Skin epidermis (tissue), 12 donors: ENCODE measurements around the gene NHS.

Experiments used
- H3K27ac ChIP-seq, 21 experiments: fragments of 200-600 bp; sonication (generic) in 11 of 21; one replicate each; pipeline ENCODE4 v1.5.0; 2020; ENCODE audit warnings: mild to moderate bottlenecking in 3 of 21, inconsistent platforms in 2 of 21, moderate library complexity in 2 of 21
- H3K4me3 ChIP-seq, 7 experiments: fragments of 200-600 bp; sonication (generic) in 2 of 7; one replicate each; pipeline ENCODE4 v1.5.0; 2020; ENCODE audit warnings: inconsistent platforms in 2 of 7, mild to moderate bottlenecking in 2 of 7, moderate library complexity in 1 of 7

NHS gene

GRCh38 chrX:17634542-17635207 is 259.7 kb downstream of the NHS start:
- no peak overlapping the region for H3K27ac ChIP-seq

GRCh38 chrX:17635231-17635630 is 260.2 kb downstream of the NHS start:
- H3K4me3 ChIP-seq, result no peak overlapping the region
- no peak overlapping the region for H3K27ac ChIP-seq

More at GRCh38 chrX:17634542-17635207, 259.7 kb downstream of the NHS start:
- H3K4me3 ChIP-seq, result no peak overlapping the region

GRCh38 chrX:17637235-17637634 is 262.2 kb downstream of the NHS start:
- Histone ChIP-seq H3K4me3 (no peak overlapping the region), H3K27ac (no peak overlapping the region)

DNA sequence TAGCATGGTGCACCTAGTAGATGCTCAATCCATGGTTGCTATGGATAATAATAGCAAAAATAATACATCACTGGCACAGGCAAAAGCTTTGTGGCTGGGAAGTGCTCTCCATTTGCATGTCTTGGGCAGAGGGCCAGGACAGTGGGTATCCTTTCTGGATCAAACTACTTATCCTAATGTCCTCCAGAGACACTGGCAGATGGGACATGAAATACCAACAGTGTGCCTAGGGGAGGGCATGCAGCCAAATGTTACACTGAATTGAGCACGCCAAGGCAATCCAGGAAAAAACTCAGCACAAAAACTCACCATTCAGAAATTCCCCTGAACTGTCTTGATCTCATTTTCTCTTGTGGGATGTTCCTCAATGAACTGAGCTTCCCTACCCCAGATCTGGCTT is 263.7 kb downstream of the NHS start:
- no peak overlapping the region for H3K4me3 ChIP-seq
- H3K27ac ChIP-seq, result no peak overlapping the region

- no peak overlapping the region for H3K27ac ChIP-seq
- H3K4me3 ChIP-seq, result no peak overlapping the region
These were observed 267.9 kb downstream of the NHS start for GRCh38 chrX:17642891-17643290.

- Histone ChIP-seq H3K4me3 (no peak overlapping the region), H3K27ac (no peak overlapping the region)
These were observed 268.5 kb downstream of the NHS start for GRCh38 chrX:17643528-17643927.

DNA sequence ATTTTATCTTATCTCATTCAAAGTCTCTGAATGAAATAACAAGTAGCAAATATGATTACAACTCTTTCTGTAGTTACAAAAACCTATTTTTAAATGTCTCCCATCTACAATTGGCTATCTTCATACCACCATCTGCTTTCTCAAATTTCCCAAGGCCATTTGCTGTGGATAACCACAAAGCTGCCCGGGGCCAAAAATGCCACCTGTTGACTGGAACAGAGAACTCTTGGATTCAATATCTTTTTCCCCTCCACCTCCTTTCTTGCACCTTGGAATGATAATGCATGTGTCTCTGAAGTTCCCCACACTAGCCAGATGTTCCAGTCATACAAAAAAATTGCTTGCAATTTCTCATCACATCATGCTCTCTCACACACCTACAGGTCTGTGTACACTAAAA is 269.0 kb downstream of the NHS start:
- H3K4me3 ChIP-seq, result no peak overlapping the region

DNA sequence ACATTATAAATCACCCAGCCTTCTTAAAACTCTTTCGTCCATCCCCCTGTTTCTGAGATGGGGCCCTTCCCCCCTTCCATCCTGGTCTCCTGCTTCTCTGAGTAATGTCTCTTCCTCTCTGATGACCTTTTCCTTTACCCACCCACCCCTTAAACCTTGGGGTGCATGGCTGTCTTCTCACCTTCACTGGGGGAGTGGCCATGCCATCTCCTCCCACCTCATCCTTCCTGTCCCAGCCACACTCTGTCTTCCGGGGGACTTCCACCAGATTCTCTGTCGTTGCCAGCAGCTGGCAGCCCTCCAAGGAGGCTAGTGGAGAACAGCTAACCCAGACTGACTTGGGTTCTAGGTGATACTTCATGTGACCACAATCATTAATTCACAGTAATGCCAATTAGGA is 279.1 kb downstream of the NHS start:
- Histone ChIP-seq H3K27ac (no peak overlapping the region), H3K4me3 (no peak overlapping the region)

More for the DNA sequence above, 269.0 kb downstream of the NHS start:
- no peak overlapping the region for H3K27ac ChIP-seq

DNA sequence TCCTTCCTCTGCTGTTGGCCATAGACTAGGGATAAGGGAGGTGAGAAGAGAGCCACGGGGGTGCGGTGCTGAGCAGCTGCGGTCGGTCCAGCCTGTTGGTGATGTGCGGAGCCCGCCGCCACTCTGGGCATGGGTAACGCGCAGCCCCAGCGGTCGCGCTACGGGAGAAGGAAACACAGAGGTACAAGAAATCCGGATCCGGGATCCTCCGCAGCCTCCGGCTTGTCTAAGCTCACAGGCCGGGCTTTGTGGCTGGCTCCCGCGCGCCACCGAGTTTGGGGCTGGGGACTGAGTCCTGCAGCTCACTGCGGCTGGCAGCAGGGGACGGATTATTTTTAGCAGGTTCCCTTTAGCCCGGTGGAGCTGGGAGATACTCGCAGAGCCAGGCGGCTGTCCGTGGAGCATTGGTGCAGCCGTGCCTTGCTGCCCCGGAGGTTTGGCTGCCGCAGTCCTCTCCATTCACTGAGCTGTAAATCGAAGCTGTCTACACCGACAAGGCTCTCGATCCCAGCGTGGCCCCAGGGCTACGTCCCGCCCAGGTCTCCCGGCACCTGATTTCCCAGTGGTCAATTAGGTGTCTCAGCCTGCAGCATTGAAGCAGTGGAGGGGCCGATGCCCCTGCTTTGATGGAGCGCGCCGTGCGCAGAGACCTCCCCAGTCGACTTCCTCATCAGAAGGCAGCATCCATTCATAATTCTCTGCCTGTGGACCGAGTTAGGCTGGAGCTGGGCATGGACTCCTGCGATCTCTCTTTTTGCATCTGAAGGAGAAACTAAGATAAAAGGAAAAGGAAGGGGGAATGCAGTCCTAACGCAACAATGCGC is 280.4 kb downstream of the NHS start:
- Histone ChIP-seq H3K4me3 (peak overlapping the region in 6 of 7 experiments; percentile 9 to 35 (median 14)), H3K27ac (no peak overlapping the region)

DNA sequence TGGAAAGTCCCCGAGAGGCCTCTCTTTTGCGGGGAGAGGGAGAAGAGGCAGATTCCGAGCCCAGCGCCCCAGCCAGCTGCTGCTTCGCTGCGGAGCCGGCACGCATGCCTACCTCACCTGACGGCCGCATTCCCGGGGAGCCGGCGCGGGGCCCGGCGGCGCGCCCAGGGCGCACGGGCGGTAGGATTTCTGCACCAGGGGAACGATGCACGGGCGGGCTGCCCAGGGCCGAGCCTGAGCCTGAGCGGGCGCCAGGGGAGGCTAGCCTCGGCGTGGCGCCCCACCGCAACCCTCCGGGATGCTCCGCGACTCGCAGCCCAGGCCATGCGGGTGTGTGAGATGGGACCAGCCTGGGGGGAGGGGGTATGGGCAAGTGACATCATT is 281.0 kb downstream of the NHS start:
- H3K4me3 ChIP-seq, result peak overlapping the region in 5 of 7 experiments; percentile 10 to 35 (median 19)
- H3K27ac ChIP-seq, result no peak overlapping the region

- H3K27ac ChIP-seq, result no peak overlapping the region
- H3K4me3 ChIP-seq, result no peak overlapping the region
These were observed 281.6 kb downstream of the NHS start for GRCh38 chrX:17656556-17656955.

DNA sequence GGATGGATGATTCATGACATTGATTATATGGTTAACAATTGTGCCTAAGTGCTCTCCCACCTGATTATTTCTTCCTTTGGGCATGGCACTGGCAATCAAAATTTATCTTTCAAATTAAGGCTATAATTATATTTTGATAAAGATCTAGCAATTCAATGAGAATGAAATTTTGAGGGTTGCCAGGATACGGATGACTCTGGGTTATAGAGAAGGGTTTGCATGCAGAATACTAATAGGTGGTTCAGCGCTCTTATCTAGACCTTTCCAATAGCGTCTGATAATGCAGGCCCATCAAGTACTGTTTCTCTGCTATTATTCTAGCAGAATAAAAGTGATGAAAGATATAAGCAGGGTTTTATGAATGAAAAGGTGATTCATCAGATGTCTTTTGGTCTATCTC is 287.4 kb downstream of the NHS start:
- Histone ChIP-seq H3K27ac (no peak overlapping the region), H3K4me3 (no peak overlapping the region)

DNA sequence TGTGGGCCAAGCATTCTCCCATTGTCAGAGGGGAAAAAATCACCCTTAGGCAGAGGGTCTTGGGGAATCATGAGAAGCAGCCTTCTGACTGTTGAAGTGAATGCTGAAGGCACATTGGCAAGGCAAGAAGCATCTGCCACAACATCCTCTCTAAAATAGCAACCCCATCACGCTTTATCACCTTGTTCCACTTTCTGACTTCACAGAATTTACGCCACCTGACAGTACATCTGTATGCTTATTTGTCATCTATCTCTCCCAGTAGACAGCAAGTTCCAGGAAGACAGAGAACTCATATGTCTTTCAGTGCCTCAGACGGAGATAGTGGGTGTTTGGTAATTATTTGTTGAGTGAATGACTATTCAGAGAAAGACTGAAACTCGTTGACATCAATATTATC is 293.9 kb downstream of the NHS start:
- H3K27ac ChIP-seq, result no peak overlapping the region
- H3K4me3 ChIP-seq, result no peak overlapping the region

DNA sequence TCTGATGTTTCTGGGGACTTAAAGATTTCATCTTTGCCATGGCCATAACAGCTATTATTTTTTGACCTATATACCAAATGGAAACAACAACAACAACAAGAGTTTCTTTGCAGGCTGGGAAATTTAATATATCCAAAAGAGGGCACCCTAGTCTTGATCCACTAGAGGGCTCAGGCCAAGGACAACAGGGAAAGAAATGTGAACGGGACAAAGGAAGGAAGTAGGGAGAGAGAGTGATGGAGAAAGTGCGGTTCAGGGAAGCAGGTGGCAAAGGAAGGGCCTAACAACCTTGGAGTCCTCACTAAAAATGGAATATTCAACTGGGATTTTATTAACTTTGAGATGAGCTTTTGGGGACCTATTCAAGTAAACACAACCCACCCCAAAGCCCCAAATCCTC is 294.5 kb downstream of the NHS start:
- no peak overlapping the region for H3K4me3 ChIP-seq
- no peak overlapping the region for H3K27ac ChIP-seq

GRCh38 chrX:17669891-17670290 is 294.9 kb downstream of the NHS start:
- H3K27ac ChIP-seq, result no peak overlapping the region

GRCh38 chrX:17670874-17671273 is 295.9 kb downstream of the NHS start:
- Histone ChIP-seq H3K4me3 (no peak overlapping the region), H3K27ac (no peak overlapping the region)

More at GRCh38 chrX:17669891-17670290, 294.9 kb downstream of the NHS start:
- H3K4me3 ChIP-seq, result no peak overlapping the region

GRCh38 chrX:17674601-17675000 is 299.6 kb downstream of the NHS start:
- Histone ChIP-seq H3K4me3 (no peak overlapping the region), H3K27ac (no peak overlapping the region)

GRCh38 chrX:17679261-17679660 is 304.3 kb downstream of the NHS start:
- Histone ChIP-seq H3K27ac (no peak overlapping the region), H3K4me3 (no peak overlapping the region)

DNA sequence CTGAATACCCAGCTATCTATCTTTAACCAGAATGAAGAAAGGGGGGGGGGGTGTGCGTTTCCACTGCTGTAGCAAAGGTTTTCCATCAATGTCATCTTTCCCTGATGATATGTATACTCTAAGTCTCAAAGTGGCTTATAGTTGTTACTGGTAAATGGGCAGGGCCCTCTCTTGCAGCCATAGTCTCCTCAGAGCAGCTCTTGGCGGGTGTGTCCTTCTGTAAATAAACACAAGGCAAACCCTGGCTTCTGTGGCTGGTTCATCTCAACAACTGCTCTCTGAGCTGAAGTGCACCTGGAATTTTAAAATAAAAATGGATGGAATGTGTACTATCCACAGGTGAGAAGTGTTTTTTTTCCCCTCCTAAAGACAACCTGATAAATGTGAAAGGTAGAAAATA is 304.8 kb downstream of the NHS start:
- Histone ChIP-seq H3K4me3 (no peak overlapping the region), H3K27ac (no peak overlapping the region)

DNA sequence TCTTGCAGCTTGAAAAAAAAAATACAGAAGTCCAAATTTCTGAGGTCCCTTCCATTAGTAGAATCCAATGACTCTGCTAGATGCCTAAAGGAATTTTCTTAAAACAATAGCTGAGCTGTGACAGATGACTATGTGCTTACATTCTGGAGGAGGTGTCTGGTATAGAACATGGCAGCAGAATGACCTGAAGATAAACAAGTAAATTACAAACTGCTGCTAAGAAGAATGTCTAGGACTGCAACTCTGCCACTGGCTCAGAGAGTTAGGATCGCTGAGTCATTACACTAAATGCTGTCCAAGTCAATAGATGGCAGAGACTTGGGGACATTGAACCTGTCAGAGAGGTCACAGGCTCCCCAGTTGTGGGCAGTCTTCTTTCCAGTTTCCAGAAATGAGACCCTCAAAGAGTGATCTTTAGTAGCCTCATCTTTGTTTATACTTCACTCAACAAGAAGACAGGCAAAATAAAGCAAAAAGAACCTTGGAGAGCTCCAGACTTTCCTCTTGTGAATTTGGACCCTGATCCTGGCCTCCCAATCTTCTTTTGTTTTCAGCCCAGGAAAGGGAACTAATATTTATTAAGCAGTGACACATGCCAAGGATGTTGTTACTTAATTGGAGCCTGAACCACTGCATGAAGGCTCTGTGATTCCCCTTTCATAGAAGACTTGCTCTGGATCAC is 305.9 kb downstream of the NHS start:
- Histone ChIP-seq H3K27ac (no peak overlapping the region), H3K4me3 (no peak overlapping the region)

DNA sequence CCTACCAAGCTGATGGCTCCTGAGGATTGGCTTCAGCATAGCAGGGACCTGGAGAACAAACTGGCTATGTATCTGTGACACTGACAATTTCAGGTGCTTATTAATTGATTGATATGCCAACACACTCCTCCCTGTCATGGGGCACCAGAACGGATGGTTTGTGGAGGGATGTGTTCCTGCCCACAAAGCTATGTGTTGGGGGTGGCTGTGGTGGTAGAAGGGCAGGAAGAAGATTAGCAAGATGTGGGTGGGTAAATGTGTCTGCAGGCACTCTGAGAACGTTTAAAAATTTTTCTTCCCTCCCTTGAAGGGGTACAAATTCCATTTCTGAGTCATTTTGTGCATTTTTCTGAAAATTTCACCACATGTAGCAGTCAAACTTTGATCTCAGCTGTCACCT is 307.3 kb downstream of the NHS start:
- no peak overlapping the region for H3K27ac ChIP-seq
- no peak overlapping the region for H3K4me3 ChIP-seq
